ENCODE data around the gene ARHGAP23. TPM values are rescaled to one million over a fixed set of nuclear protein-coding genes. Genes with fewer than 3 reads are reported as not detected.
"Not testable (repeated sequence)": the region's sequence is repeated elsewhere in the genome, so short reads cannot be mapped to it uniquely, and the experiment has no call there.

ARHGAP23 gene
- total and polyA plus RNA-seq, 7 donors = 0.69 to 42.1 (median 11.2) TPM

DNA sequence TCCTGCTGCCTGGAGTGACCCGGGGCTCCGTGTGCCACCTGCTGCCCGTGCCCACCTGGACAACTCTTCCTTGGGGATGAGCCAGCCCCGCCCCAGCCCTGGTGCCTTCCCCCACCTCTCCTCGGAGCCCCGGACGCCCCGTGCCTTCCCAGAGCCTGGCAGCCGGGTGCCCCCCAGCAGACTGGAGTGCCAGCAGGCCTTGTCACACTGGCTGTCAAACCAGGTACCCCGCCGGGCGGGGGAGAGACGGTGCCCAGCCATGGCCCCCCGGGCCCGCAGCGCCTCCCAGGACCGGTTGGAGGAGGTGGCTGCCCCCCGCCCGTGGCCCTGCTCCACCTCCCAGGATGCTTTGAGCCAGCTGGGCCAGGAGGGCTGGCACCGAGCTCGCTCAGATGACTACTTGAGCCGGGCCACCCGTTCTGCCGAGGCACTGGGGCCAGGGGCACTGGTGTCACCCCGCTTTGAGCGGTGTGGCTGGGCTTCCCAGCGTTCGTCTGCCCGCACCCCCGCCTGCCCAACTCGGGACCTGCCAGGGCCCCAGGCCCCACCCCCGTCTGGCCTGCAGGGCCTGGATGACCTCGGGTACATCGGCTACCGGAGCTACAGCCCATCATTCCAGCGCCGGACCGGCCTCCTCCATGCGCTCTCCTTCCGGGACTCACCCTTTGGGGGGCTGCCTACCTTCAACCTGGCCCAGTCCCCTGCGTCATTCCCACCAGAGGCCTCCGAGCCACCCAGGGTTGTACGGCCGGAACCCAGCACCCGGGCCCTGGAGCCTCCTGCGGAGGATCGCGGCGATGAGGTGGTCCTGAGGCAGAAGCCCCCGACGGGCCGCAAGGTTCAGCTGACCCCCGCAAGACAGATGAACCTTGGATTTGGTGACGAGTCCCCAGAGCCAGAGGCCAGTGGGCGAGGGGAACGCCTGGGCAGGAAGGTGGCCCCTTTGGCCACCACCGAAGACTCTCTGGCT, 38.4 kb downstream of the ARHGAP23 start:
- intact Hi-C loops (cut with DNase I) = loop anchor here (5.0 kb wide), 1 partner anchor 39 kb away; the partner anchor contains the start of gene ARHGAP23
- Histone ChIP-seq H3K27me3 (no peaks in the 10 kb centered on the region), H3K4me1 (peaks cover 0 to 83% (median 74%) of the 10 kb centered on the region in 4 donors), H3K9me3 (no peaks in the 10 kb centered on the region), H3K27ac (peak overlapping the region; percentile 92 to 98 (median 95)), H3K36me3 (peaks cover 6 to 44% (median 15%) of the 10 kb centered on the region in 4 donors), H3K4me3 (peak overlapping the region in 3 of 4 donors; percentile 55 to 58 (median 58))
- TF ChIP-seq EP300 (IDR thresholded peaks at IDR 0.05) (no peak), CTCF (IDR thresholded peaks at IDR 0.05) (no peak), POLR2AphosphoS5 (IDR thresholded peaks at IDR 0.05) (no peak), POLR2A (IDR thresholded peaks at IDR 0.05) (no peak)
- WGBS, 2 donors = 93 to 94% methylated on average over 57 of the region's 57 CpGs
- no peak for DNase-seq

GRCh38 chr17:38467491-38467890, 39.2 kb downstream of the ARHGAP23 start:
- Histone ChIP-seq H3K27me3 (no peaks in the 10 kb centered on the region), H3K27ac (peak overlapping the region in 3 of 4 donors; percentile 92 to 98 (median 95)), H3K36me3 (peaks cover 6 to 53% (median 21%) of the 10 kb centered on the region in 4 donors), H3K4me3 (no peak overlapping the region), H3K9me3 (no peaks in the 10 kb centered on the region), H3K4me1 (peaks cover 0 to 83% (median 73%) of the 10 kb centered on the region in 4 donors)
- intact Hi-C loops (cut with DNase I) = loop anchor here (5.0 kb wide), 1 partner anchor 40 kb away; the partner anchor contains the start of gene ARHGAP23
- DNase-seq = no peak
- WGBS, 2 donors = 40 to 46% methylated on average over 1 of the region's 1 CpG
- TF ChIP-seq POLR2AphosphoS5 (IDR thresholded peaks at IDR 0.05) (no peak), EP300 (IDR thresholded peaks at IDR 0.05) (no peak), CTCF (IDR thresholded peaks at IDR 0.05) (no peak), POLR2A (IDR thresholded peaks at IDR 0.05) (no peak)

DNA sequence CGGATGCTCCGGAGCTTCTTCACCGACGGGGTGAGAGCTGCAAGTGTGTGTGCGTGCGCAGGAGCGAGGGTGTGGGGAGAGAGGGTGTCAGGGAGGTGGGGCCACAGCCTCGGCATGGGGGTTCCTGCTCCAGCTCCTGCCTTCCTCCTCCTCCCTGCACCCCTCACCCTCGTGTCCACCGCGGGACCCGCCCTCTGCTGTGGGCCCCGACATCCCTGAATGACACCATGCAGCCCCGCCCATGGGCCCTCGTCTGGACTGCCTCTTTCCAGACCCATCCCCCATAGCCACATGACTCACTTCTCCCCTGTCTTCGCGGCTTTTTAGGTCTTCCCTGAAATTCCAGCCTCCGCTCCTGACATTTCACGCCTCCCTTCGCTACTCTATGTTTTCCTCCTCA, 41.6 kb downstream of the ARHGAP23 start:
- Histone ChIP-seq H3K36me3 (peaks cover 6 to 72% (median 31%) of the 10 kb centered on the region in 4 donors), H3K9me3 (no peaks in the 10 kb centered on the region), H3K27ac (peak overlapping the region; percentile 50 to 98 (median 56)), H3K27me3 (no peaks in the 10 kb centered on the region), H3K4me3 (no peak overlapping the region), H3K4me1 (peaks cover 0 to 73% (median 57%) of the 10 kb centered on the region in 4 donors)
- 80% methylated on average over 20 of the region's 20 CpGs for WGBS, 2 donors
- DNase-seq = no peak
- intact Hi-C loops (cut with DNase I) = loop anchor here (5.0 kb wide), 1 partner anchor 43 kb away; the partner anchor contains the start of gene ARHGAP23
- TF ChIP-seq POLR2AphosphoS5 (IDR thresholded peaks at IDR 0.05) = no peak
- TF ChIP-seq POLR2A (IDR thresholded peaks at IDR 0.05) = no peak
- TF ChIP-seq CTCF (IDR thresholded peaks at IDR 0.05) = no peak
- TF ChIP-seq EP300 (IDR thresholded peaks at IDR 0.05) = no peak

- Histone ChIP-seq H3K27ac (peak overlapping the region in 1 of 4 donors; percentile 20), H3K36me3 (peaks cover 6 to 83% (median 31%) of the 10 kb centered on the region in 4 donors), H3K4me1 (peaks cover 0 to 60% (median 44%) of the 10 kb centered on the region in 4 donors)
- H3K4me3 ChIP-seq; H3K27me3 ChIP-seq; H3K9me3 ChIP-seq; intact Hi-C loops (cut with DNase I); DNase-seq: not testable (repeated sequence)
- 47 to 66% methylated on average over 8 of the region's 8 CpGs for WGBS, 2 donors
Measured at GRCh38 chr17:38471253-38471652, 43.0 kb downstream of the ARHGAP23 start.

- Histone ChIP-seq H3K36me3 (peaks cover 8 to 86% (median 31%) of the 10 kb centered on the region in 4 donors), H3K27ac (peak overlapping the region; percentile 18 to 57 (median 52)), H3K4me1 (peaks cover 0 to 26% (median 11%) of the 10 kb centered on the region in 4 donors)
- WGBS, 2 donors = 68 to 70% methylated on average over 8 of the region's 8 CpGs
- H3K9me3 ChIP-seq; H3K4me3 ChIP-seq; H3K27me3 ChIP-seq; intact Hi-C loops (cut with DNase I): not testable (repeated sequence)
- peak; percentile 85 for DNase-seq
- peak in 1 of 4 experiments; percentile 13 for TF ChIP-seq CTCF (IDR thresholded peaks at IDR 0.05)
Measured at GRCh38 chr17:38474666-38475065, 46.4 kb downstream of the ARHGAP23 start.
